GM10248 (cell line): Measurements from ENCODE around the gene NR2F1-AS1.

Experiments
- CTCF ChIA-PET: fragments of 300-600 bp; sonication (Branson Sonifier 250); formaldehyde crosslinking; extraction: SDS; loops from one replicate; lab custom pipeline; 2021; ENCODE audit warnings: antibody characterized with exemption; lab: Yijun Ruan, JAX
- POLR2A ChIA-PET: fragments of 350-650 bp; sonication (Branson Sonifier 250); formaldehyde crosslinking; extraction: SDS; loops from one replicate; lab custom pipeline; 2020; ENCODE audit warnings: antibody characterized with exemption; lab: Yijun Ruan, JAX
- DNase-seq: peaks from one replicate; pipeline ENCODE4 v3.0.0; 2012; ENCODE audit errors: extremely low spot score
- CTCF ChIP-seq: IDR thresholded peaks from 2 replicates; pipeline ENCODE4 v1.5.1; 2012; ENCODE audit warnings: mild to moderate bottlenecking, low read depth; ENCODE audit errors: extremely low read depth, missing control alignments, control extremely low read depth

Gene NR2F1-AS1

GRCh38 chr5:93603793-93604643 is 23.0 kb upstream of the NR2F1-AS1 start:
- TF ChIP-seq CTCF, result no peak
- ChIA-PET POLR2A (no interaction called here), CTCF (no interaction called here)
- DNase-seq, result no peak

DNA sequence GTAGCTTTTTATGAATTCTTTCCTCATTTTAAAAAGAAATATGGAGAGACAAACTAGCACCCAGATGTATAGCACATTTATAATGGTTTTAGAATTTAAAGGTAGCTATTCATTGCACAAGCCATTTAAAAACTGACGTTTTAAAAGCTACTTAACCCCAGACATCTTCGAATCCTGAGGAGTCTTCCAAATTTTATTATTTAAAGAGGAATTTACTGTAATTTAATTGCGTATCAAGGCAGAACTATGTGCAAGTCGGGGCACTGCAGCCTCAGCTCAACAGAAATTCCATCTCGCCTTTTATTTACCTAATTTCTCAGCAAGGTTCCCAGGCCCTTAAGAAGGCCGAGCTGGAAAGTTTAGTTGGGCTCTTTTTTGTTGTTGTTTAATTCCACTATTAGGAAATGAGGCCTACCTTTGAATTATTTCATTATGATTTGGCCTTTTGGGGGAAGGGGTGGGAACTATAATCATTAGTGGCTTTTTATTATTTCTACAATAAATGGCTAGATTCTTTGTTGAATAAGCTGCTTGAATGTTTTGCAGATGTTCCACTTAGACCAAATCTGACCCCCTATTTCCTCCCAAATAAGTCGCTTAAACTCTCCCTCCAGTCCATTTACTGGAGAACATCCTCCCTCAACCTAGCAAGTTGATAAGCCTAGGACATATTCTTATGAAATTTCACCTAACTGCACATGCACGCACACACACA is 22.2 kb upstream of the NR2F1-AS1 start:
- CTCF ChIA-PET, result interaction anchor here (1.0 kb wide), 1 partner anchor 198 kb away, joined by 4 read pairs; no protein-coding TSS in a partner anchor
- DNase-seq, result no peak
- POLR2A ChIA-PET, result no interaction called here
- TF ChIP-seq CTCF, result no peak

GRCh38 chr5:93602241-93603077 is 21.4 kb upstream of the NR2F1-AS1 start:
- ChIA-PET POLR2A (no interaction called here), CTCF (interaction anchor here (1.0 kb wide), 2 partner anchors 24 to 199 kb away, joined by 3 to 4 read pairs; no protein-coding TSS in a partner anchor)
- no peak for DNase-seq
- TF ChIP-seq CTCF, result no peak

DNA sequence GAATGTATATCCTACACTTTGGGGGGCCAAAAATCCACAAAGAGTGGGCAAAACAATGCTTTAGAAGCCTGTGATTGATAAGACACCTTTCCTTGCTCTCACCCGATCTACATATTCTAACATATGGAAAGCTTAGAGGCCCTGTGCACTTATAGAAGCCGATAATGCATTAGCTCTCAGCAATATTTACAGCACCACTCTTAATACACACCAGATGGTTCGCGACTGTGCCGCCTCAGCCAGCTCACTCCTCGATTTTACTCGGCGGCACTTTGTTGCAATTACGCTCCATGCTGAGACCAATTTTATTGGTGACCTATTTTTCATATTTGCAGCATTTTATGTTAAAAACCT is 20.8 kb upstream of the NR2F1-AS1 start:
- DNase-seq, result no peak
- TF ChIP-seq CTCF, result no peak
- CTCF ChIA-PET, result interaction anchor here (1.0 to 1.3 kb wide), 3 partner anchors 19 to 199 kb away, joined by 3 to 8 read pairs (median 6); partner anchors contain the start of gene NR2F1
- POLR2A ChIA-PET, result no interaction called here

GRCh38 chr5:93601071-93601801 is 20.2 kb upstream of the NR2F1-AS1 start:
- POLR2A ChIA-PET, result no interaction called here
- CTCF ChIA-PET, result interaction anchor here (1.0 to 1.6 kb wide), 4 partner anchors 14 to 200 kb away, joined by 3 to 8 read pairs (median 6); partner anchors contain the start of gene NR2F1
- no peak for DNase-seq
- no peak for TF ChIP-seq CTCF
